Fibroblast of villous mesenchyme (primary cell): Measurements from ENCODE around the gene CABLES2. TPM values are rescaled to one million over a fixed set of nuclear protein-coding genes. Genes with fewer than 3 reads are reported as not detected.

Source experiments
- DNase-seq: peaks from one replicate; pipeline ENCODE4 v3.0.0-alpha.2; 2010; ENCODE audit warnings: low read depth
- H3K4me3 ChIP-seq: 2 replicates; pipeline ENCODE4 v1.5.1; 2011; ENCODE audit warnings: low read depth, mild to moderate bottlenecking, low read length
- CTCF ChIP-seq: IDR thresholded peaks from 2 replicates; pipeline ENCODE4 v1.5.1; 2012; ENCODE audit warnings: low read depth, mild to moderate bottlenecking, low read length; ENCODE audit not compliant: insufficient read depth
- total RNA-seq: library from RNA; depleted of rRNA; stranded (reverse); fragments of >200 nt; gene quantifications from 2 replicates; pipeline ENCODE4 v1.2.3, GENCODE V29; 2012

The CABLES2 gene
- total RNA-seq, 1 donor = 1.7 TPM

- no peak for TF ChIP-seq CTCF
- peak overlapping the region; percentile 66 for H3K4me3 ChIP-seq
Measured at GRCh38 chr20:62405981-62406513, 1.0 kb downstream of the CABLES2 start.

GRCh38 chr20:62405108-62405980, 1.7 kb downstream of the CABLES2 start:
- DNase-seq = peak; percentile 73
- peak; percentile 70 for TF ChIP-seq CTCF
- H3K4me3 ChIP-seq = no peak overlapping the region

More at GRCh38 chr20:62405981-62406513, 1.0 kb downstream of the CABLES2 start:
- no peak for DNase-seq

- H3K4me3 ChIP-seq = no peak overlapping the region
- DNase-seq = no peak
- no peak for TF ChIP-seq CTCF
Measured at GRCh38 chr20:62404761-62405107, 2.4 kb downstream of the CABLES2 start.

GRCh38 chr20:62404112-62404665, 2.9 kb downstream of the CABLES2 start:
- H3K4me3 ChIP-seq = no peak overlapping the region
- TF ChIP-seq CTCF = no peak
- DNase-seq = no peak

GRCh38 chr20:62403331-62403730, 3.8 kb downstream of the CABLES2 start:
- no peak overlapping the region for H3K4me3 ChIP-seq
- no peak for TF ChIP-seq CTCF
- DNase-seq = no peak

GRCh38 chr20:62402456-62403150, 4.5 kb downstream of the CABLES2 start:
- no peak overlapping the region for H3K4me3 ChIP-seq
- TF ChIP-seq CTCF = no peak
- no peak for DNase-seq
